Tibial artery (tissue), 4 donors: ENCODE measurements around the gene SH2D2A.

Experiments used
- DNase-seq, 2 donors: peaks; one replicate each; pipeline ENCODE4 v3.0.0-alpha.2; 2019
- H3K27ac ChIP-seq, 2 donors: fragments of 200-600 bp; sonication (generic) in 1 of 2; 1 replicate in 1 of 2; 2 replicates in 1 of 2; pipeline ENCODE4 v1.5.1; 2018 to 2019; ENCODE audit warnings: mild to moderate bottlenecking in 1 of 2
- H3K27me3 ChIP-seq, 2 donors: fragments of 200-600 bp; sonication (generic) in 1 of 2; one replicate each; pipeline versions ENCODE4 v1.5.1 to v1.6.0; 2016 to 2019
- H3K36me3 ChIP-seq, 3 donors: fragments of 200-600 bp; sonication (generic) in 2 of 3; one replicate each; pipeline ENCODE4 v1.5.1; 2016 to 2019; ENCODE audit warnings: mild to moderate bottlenecking in 2 of 3
- H3K4me1 ChIP-seq, 4 donors: fragments of 200-600 bp; sonication (generic) in 2 of 4; 1 replicate in 3 of 4; 2 replicates in 1 of 4; pipeline ENCODE4 v1.5.1; 2016 to 2019
- H3K4me3 ChIP-seq, 2 donors: fragments of 200-600 bp; sonication (generic) in 1 of 2; 1 replicate in 1 of 2; 2 replicates in 1 of 2; pipeline ENCODE4 v1.5.1; 2018 to 2019; ENCODE audit warnings: mild to moderate bottlenecking in 2 of 2
- H3K9me3 ChIP-seq, 3 donors: fragments of 200-600 bp; sonication (generic) in 1 of 3; one replicate each; pipeline ENCODE4 v1.5.1; 2016 to 2019
- CTCF ChIP-seq, 2 experiments: fragments of 200-600 bp in 1 of 2; fragments of 450-650 bp in 1 of 2; IDR thresholded peaks; one replicate each; pipeline ENCODE4 v1.5.1; 2017 to 2019; ENCODE audit warnings: antibody characterized with exemption in 2 of 2, mild to moderate bottlenecking in 1 of 2, moderate library complexity in 1 of 2
- intact Hi-C: fragments of 100-400 bp; cut with DNase I; formaldehyde crosslinking; loops from one replicate; pipeline ENCODE4 v1.15.0; 2023; ENCODE audit warnings: low total_unique reads

SH2D2A gene

GRCh38 chr1:156858959-156859522, 42.4 kb upstream of the SH2D2A start, which contains the start of gene INSRR:
INSRR (minus strand) TSS chr1:156859117; CDS start chr1:156858621, 496 bp downstream.
- peak within 1 kb of the TSS; percentile 10 to 30 for H3K4me3 ChIP-seq

GRCh38 chr1:156858555-156858956, 41.9 kb upstream of the SH2D2A start:
- no peak for DNase-seq
- H3K4me3 ChIP-seq = peak overlapping the region in 1 of 2 donors; percentile 30
- H3K36me3 ChIP-seq = no peaks in the 10 kb centered on the region
- TF ChIP-seq CTCF (IDR thresholded peaks at IDR 0.05) = no peak
- peaks cover 0 to 81% of the 10 kb centered on the region in 2 donors for H3K27me3 ChIP-seq
- no peaks in the 10 kb centered on the region for H3K9me3 ChIP-seq
- peaks cover 0 to 27% (median 25%) of the 10 kb centered on the region in 4 donors for H3K4me1 ChIP-seq
- intact Hi-C loops = no loop called here
- H3K27ac ChIP-seq = no peak overlapping the region

More at GRCh38 chr1:156858959-156859522, 42.4 kb upstream of the SH2D2A start, which contains the start of gene INSRR:
- no peaks in the 10 kb centered on the region for H3K36me3 ChIP-seq
- H3K4me1 ChIP-seq = peaks cover 0 to 27% (median 25%) of the 10 kb centered on the region in 4 donors
- no peak for TF ChIP-seq CTCF (IDR thresholded peaks at IDR 0.05)
- no peaks in the 10 kb centered on the region for H3K9me3 ChIP-seq
- peaks cover 0 to 81% of the 10 kb centered on the region in 2 donors for H3K27me3 ChIP-seq
- intact Hi-C loops = no loop called here
- no peak within 1 kb of the TSS for H3K27ac ChIP-seq
- no peak for DNase-seq

- TF ChIP-seq CTCF (IDR thresholded peaks at IDR 0.05) = no peak
- Histone ChIP-seq H3K4me3 (no peak overlapping the region), H3K36me3 (no peaks in the 10 kb centered on the region), H3K27me3 (peaks cover 0 to 75% of the 10 kb centered on the region in 2 donors), H3K27ac (no peak overlapping the region), H3K9me3 (no peaks in the 10 kb centered on the region), H3K4me1 (peaks cover 0 to 28% (median 25%) of the 10 kb centered on the region in 4 donors)
- intact Hi-C loops = no loop called here
- no peak for DNase-seq
Measured at GRCh38 chr1:156857532-156857931, 40.9 kb upstream of the SH2D2A start.

- Histone ChIP-seq H3K36me3 (no peaks in the 10 kb centered on the region), H3K27me3 (peaks cover 0 to 74% of the 10 kb centered on the region in 2 donors), H3K9me3 (no peaks in the 10 kb centered on the region), H3K4me3 (no peak overlapping the region), H3K27ac (no peak overlapping the region), H3K4me1 (peaks cover 0 to 35% (median 25%) of the 10 kb centered on the region in 4 donors)
- no peak for TF ChIP-seq CTCF (IDR thresholded peaks at IDR 0.05)
- DNase-seq = no peak
- intact Hi-C loops = no loop called here
Measured at GRCh38 chr1:156856282-156856785, 39.7 kb upstream of the SH2D2A start.

GRCh38 chr1:156854634-156855033, 38.0 kb upstream of the SH2D2A start:
- H3K4me1 ChIP-seq = peaks cover 0 to 18% (median 10%) of the 10 kb centered on the region in 4 donors
- intact Hi-C loops = no loop called here
- H3K27me3 ChIP-seq = peaks cover 0 to 63% of the 10 kb centered on the region in 2 donors
- no peak for TF ChIP-seq CTCF (IDR thresholded peaks at IDR 0.05)
- H3K4me3 ChIP-seq = no peak overlapping the region
- no peaks in the 10 kb centered on the region for H3K9me3 ChIP-seq
- no peaks in the 10 kb centered on the region for H3K36me3 ChIP-seq
- H3K27ac ChIP-seq = no peak overlapping the region
- DNase-seq = no peak
